Measurements from ENCODE around the gene KRTAP4-7.

DNA sequence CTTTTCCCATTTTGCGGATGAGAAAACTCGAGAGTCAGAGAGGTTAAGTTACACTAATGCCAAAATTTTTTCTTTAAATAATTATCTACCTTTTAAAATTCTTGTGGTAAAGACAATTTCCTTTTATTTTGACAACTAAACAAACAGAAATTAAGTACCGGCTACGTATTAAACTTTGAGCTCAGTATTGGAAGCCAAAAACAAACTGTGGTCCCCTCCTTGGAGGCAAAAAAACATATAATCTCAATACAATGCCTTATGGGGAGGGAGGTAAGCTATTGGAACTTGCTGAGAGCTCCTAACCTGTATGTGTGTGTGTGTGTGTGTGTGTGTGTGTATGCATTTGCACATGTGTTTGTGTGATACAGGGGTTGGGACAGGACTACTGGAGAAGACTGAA is 20.5 kb upstream of the KRTAP4-7 start:
- no peak for TF ChIP-seq POLR2AphosphoS5 (IDR thresholded peaks at IDR 0.05)
- TF ChIP-seq, protein P1, sequence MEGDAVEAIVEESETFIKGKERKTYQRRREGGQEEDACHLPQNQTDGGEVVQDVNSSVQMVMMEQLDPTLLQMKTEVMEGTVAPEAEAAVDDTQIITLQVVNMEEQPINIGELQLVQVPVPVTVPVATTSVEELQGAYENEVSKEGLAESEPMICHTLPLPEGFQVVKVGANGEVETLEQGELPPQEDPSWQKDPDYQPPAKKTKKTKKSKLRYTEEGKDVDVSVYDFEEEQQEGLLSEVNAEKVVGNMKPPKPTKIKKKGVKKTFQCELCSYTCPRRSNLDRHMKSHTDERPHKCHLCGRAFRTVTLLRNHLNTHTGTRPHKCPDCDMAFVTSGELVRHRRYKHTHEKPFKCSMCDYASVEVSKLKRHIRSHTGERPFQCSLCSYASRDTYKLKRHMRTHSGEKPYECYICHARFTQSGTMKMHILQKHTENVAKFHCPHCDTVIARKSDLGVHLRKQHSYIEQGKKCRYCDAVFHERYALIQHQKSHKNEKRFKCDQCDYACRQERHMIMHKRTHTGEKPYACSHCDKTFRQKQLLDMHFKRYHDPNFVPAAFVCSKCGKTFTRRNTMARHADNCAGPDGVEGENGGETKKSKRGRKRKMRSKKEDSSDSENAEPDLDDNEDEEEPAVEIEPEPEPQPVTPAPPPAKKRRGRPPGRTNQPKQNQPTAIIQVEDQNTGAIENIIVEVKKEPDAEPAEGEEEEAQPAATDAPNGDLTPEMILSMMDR (IDR thresholded peaks at IDR 0.05) = no peak
